Cardiac fibroblast (primary cell): ENCODE results near the gene CNTNAP2.

Experiments
- DNase-seq, 2 donors: peaks; one replicate each; pipeline versions ENCODE4 v3.0.0 to v3.0.0-alpha.2; 2010; ENCODE audit warnings: low read depth in 2 of 2
- H3K4me3 ChIP-seq, 2 donors: replicated peaks in 1 of 2; 1 replicate in 1 of 2; 2 replicates in 1 of 2; pipeline ENCODE4 v1.5.1; 2011; ENCODE audit warnings: low read depth in 2 of 2, low read length in 2 of 2, mild to moderate bottlenecking in 2 of 2, moderate library complexity in 1 of 2
- TF ChIP-seq, protein P1 (sequence below): IDR thresholded peaks from one replicate; pipeline ENCODE4 v1.5.1; 2011; ENCODE audit warnings: low read depth, mild to moderate bottlenecking, low read length, inconsistent platforms

CNTNAP2 gene

DNA sequence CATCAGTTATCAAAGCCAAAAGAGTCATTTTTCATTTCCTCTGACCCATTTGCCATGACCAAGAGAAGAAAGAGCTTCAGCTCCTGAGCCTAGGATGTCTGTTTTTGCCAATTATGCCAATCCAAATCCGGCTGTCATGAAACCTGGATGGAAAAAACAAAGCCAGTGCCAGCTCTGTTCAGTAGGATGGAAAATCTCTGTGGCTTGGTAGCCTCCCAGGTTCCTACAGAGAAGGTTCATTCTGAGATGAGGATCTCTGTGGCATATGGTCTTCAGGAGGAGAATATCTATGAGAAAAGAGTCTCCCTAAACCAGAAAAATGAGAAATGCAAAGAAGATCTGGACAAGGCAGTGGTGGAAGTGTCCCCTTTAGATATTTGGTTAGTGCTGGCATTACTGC is 475.4 kb downstream of the CNTNAP2 start:
- TF ChIP-seq, protein P1, sequence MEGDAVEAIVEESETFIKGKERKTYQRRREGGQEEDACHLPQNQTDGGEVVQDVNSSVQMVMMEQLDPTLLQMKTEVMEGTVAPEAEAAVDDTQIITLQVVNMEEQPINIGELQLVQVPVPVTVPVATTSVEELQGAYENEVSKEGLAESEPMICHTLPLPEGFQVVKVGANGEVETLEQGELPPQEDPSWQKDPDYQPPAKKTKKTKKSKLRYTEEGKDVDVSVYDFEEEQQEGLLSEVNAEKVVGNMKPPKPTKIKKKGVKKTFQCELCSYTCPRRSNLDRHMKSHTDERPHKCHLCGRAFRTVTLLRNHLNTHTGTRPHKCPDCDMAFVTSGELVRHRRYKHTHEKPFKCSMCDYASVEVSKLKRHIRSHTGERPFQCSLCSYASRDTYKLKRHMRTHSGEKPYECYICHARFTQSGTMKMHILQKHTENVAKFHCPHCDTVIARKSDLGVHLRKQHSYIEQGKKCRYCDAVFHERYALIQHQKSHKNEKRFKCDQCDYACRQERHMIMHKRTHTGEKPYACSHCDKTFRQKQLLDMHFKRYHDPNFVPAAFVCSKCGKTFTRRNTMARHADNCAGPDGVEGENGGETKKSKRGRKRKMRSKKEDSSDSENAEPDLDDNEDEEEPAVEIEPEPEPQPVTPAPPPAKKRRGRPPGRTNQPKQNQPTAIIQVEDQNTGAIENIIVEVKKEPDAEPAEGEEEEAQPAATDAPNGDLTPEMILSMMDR, result no peak
- no peak for DNase-seq
- H3K4me3 ChIP-seq, result no peak overlapping the region

DNA sequence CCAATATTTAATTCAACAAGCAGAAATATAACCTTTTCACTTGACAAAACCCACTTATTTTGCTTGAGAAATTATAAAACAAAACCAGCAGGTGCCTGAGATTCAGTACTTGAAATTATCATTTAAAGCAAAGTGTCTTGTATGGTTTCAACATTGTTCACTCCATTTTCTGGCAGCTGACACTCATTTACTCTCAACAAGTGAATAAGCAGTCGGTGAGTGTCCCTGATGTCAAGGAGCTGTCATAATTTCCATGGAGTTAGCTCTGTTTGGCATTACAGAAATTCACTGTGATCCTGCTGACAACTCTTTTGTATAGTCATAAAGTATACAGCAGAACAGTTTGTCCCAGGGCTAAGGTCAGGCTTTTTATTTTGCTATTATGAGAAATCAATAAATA is 490.0 kb downstream of the CNTNAP2 start:
- DNase-seq, result no peak
- no peak overlapping the region for H3K4me3 ChIP-seq
- TF ChIP-seq, protein P1, result no peak

DNA sequence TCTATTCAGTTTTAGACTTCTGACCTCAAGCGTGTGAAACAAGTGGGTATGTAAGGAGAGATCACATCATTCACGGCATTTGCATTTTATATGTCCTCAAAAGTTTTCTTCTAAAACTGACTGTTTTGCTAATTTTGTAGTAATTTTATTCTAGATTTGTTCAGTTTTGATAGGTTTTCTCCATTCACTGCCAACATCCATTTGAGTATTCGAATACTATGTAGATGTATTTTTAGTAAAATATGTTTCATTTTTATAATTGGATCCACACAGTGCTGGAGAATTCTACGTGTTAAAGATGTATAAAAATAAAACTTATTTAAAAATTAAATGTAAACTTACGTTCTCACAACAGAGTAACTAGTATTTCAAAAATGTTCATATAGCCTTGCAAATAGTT is 503.0 kb downstream of the CNTNAP2 start:
- H3K4me3 ChIP-seq, result no peak overlapping the region
- TF ChIP-seq, protein P1, result no peak
- DNase-seq, result no peak

DNA sequence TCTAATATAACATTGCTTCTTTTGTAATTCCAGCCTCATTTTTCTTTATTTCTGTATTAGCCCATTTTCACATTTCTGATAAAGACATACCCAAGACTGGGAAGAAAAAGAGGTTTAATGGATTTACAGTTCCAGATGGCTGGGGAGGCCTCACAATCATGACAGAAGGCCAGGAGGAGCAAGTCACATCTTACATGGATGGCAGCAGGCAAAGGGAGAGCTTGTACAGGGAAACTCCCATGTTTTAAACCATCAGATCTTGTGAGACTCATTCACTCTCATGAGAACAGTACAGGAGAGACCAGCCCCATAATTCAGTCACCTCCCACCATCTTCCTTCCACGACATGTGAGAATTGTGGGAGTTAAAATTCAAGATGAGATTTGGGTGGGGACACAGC is 510.3 kb downstream of the CNTNAP2 start:
- DNase-seq, result no peak
- TF ChIP-seq, protein P1, result no peak
- H3K4me3 ChIP-seq, result no peak overlapping the region

DNA sequence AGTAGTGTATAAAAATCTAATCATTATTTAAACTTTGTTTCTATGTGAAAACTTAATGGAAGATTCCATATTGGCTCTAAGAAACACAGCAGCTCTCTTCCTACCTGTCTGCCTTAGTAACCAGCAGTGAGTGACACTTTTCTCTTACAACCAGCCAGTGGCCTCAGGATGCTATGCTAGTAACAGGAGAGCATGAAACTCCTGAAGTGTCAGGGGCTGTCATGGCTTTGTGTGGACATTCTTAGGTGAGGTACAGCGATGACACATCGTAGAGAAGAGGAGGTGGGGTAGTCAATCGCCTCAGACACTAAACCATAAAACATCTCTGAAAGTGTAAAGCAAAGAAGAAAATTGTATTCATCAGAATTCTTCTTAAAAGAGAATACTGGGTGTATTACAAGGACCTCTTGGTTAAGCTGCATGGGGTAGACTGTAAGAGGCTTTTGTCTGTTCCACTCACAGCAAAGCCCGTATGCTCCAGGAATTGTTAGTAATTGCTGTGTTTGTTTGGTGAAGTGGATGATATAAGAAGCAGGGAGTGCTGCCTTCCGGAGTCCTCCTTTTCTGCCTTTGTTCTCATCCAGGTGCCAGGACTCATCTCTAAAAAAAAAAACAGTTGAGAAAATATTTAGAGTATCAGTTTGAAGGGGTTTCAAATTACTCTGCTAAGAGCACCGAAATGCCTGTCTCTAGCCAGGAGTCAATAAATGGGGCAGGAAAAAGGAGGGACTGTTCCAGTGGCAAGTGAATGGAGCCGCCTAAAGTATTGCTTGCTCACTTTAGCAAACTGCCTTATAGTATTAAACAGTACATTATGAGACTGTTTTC is 518.8 kb downstream of the CNTNAP2 start:
- TF ChIP-seq, protein P1, result no peak
- DNase-seq, result no peak
- H3K4me3 ChIP-seq, result no peak overlapping the region

DNA sequence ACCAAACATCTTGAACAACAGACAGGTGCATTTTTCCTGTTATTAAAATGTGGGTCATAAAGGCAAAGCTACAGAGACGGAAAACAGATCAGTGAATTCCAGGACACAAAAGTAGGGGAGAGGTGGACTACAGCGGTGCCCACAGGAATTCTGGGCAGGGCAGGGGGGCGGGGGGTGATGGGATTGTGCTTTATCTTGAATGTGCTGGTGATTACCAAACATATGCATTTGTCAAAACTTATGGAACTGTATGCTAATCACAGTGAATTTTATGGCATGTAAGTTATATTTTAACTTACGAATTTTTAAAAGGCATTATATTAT is 519.4 kb downstream of the CNTNAP2 start:
- TF ChIP-seq, protein P1, result no peak
- no peak overlapping the region for H3K4me3 ChIP-seq
- no peak for DNase-seq

DNA sequence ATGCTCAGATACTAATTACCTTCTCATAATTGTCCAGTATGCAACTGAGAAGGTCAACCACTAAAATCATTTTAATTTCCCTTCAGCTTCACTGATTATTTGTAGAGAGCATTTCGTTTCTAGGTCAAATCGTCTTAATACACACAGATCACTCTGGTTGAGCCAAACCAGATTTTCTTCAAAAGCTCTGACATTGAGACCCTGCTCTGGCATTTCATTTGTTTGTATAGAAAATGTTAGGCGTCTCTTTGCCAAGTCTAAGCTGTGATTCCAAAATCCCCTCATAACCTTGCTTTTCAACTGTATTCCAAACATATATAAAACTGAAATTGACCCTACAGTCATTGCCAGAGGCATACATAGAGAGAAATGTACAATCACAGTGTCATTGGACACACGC is 520.0 kb downstream of the CNTNAP2 start:
- TF ChIP-seq, protein P1, result no peak
- no peak overlapping the region for H3K4me3 ChIP-seq
- DNase-seq, result no peak
